OCI-LY3 (cell line): Measurements from ENCODE around the gene INHBA.

Experiments
- H2AFZ ChIP-seq: fragments of 200-600, 300-600 bp; shearing (Covaris generic); 2 replicates; pipeline ENCODE4 v1.6.0; 2014; ENCODE audit warnings: antibody characterized with exemption, low read depth, low read length
- H3K27ac ChIP-seq: fragments of 200-600, 300-600 bp; sonication (generic); 2 replicates; pipeline ENCODE4 v1.5.1; 2014; ENCODE audit warnings: mild to moderate bottlenecking, low read length, moderate library complexity, mixed read lengths
- H3K27me3 ChIP-seq: fragments of 200-600, 300-600 bp; sonication (generic); 2 replicates; pipeline ENCODE4 v1.6.1; 2014; ENCODE audit warnings: low read depth, low read length, mixed read lengths
- H3K36me3 ChIP-seq: fragments of 200-600, 300-600 bp; sonication (generic); replicated peaks from 2 replicates; pipeline ENCODE3; 2014; ENCODE audit warnings: low read depth, low read length, mixed read lengths
- H3K4me1 ChIP-seq: fragments of 300-600, 200-600 bp; sonication (generic); 2 replicates; pipeline ENCODE4 v1.6.1; 2014; ENCODE audit warnings: low read length, mixed read lengths
- H3K4me2 ChIP-seq: fragments of 200-600, 300-600 bp; sonication (generic); 2 replicates; pipeline ENCODE4 v1.6.1; 2014; ENCODE audit warnings: low read length, mixed read lengths
- H3K4me3 ChIP-seq: fragments of 300-600, 200-600 bp; sonication (generic); 2 replicates; pipeline ENCODE4 v1.5.1; 2014; ENCODE audit warnings: antibody characterized with exemption, mild to moderate bottlenecking, low read length, moderate library complexity
- H3K79me2 ChIP-seq: fragments of 300-600, 200-600 bp; shearing (Covaris generic); 2 replicates; pipeline ENCODE4 v1.6.1; 2014; ENCODE audit warnings: mild to moderate bottlenecking, low read length, mixed read lengths
- H3K9ac ChIP-seq: fragments of 300-600, 200-600 bp; shearing (Covaris generic); 2 replicates; pipeline ENCODE4 v1.6.0; 2014; ENCODE audit warnings: mild to moderate bottlenecking, low read length, moderate library complexity
- H3K9me3 ChIP-seq: fragments of 200-600, 300-600 bp; shearing (Covaris generic); 2 replicates; pipeline ENCODE4 v1.6.1; 2014; ENCODE audit warnings: low read length, mixed read lengths; ENCODE audit not compliant: insufficient read depth
- H4K20me1 ChIP-seq: fragments of 200-600, 300-600 bp; sonication (generic); 2 replicates; pipeline ENCODE4 v1.6.1; 2016; ENCODE audit warnings: low read length, mixed read lengths; ENCODE audit not compliant: insufficient read depth
- EZH2phosphoT487 ChIP-seq: fragments of 200-600 bp; shearing (Covaris generic); IDR thresholded peaks from 2 replicates; pipeline ENCODE4 v1.6.1; 2018; ENCODE audit warnings: antibody characterized with exemption, mixed run types, low read depth
- TF ChIP-seq, protein P1 (sequence below): fragments of 200-600, 300-600 bp; sonication (generic); IDR thresholded peaks from 2 replicates; pipeline ENCODE4 v1.5.1; 2014; ENCODE audit warnings: antibody characterized with exemption, low read length, low read depth

Gene INHBA

DNA sequence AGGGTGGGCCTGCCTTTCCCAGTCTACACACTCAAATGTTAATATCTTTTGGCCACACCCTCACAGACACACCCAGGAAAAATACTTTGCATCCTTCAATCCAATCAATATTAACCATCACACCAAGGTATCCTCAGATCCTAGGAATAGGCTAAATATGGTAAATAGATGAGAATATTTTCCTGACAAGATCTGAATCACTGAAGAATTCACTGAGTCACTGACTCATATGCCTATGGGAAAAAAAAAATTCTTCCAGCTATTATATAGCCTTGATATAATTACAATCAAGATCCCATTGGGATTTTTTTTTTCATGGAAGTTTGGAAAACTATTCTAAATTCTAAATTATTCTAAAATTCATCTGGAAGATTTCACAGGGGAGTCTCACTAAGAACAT lies 65.8 kb downstream of the INHBA start:
- Histone ChIP-seq H3K9me3 (no peaks in the 10 kb centered on the region), H3K9ac (no peak overlapping the region), H3K27me3 (no peaks in the 10 kb centered on the region), H3K36me3 (no peaks in the 10 kb centered on the region), H3K4me2 (no peak overlapping the region), H2AFZ (no peak overlapping the region), H3K4me1 (peaks cover 9% of the 10 kb centered on the region), H3K27ac (no peak overlapping the region), H3K4me3 (no peak overlapping the region), H3K79me2 (no peaks in the 10 kb centered on the region), H4K20me1 (no peaks in the 10 kb centered on the region)
- TF ChIP-seq, protein P1, sequence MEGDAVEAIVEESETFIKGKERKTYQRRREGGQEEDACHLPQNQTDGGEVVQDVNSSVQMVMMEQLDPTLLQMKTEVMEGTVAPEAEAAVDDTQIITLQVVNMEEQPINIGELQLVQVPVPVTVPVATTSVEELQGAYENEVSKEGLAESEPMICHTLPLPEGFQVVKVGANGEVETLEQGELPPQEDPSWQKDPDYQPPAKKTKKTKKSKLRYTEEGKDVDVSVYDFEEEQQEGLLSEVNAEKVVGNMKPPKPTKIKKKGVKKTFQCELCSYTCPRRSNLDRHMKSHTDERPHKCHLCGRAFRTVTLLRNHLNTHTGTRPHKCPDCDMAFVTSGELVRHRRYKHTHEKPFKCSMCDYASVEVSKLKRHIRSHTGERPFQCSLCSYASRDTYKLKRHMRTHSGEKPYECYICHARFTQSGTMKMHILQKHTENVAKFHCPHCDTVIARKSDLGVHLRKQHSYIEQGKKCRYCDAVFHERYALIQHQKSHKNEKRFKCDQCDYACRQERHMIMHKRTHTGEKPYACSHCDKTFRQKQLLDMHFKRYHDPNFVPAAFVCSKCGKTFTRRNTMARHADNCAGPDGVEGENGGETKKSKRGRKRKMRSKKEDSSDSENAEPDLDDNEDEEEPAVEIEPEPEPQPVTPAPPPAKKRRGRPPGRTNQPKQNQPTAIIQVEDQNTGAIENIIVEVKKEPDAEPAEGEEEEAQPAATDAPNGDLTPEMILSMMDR: no peak
- no peak for TF ChIP-seq EZH2phosphoT487
